Measurements from ENCODE around the gene KIF3A. TPM values are rescaled to one million over a fixed set of nuclear protein-coding genes. Genes with fewer than 3 reads are reported as not detected.

The KIF3A gene
- total and polyA plus RNA-seq, 2 experiments from 2014 or later, result 11.2 to 19.7 TPM

DNA sequence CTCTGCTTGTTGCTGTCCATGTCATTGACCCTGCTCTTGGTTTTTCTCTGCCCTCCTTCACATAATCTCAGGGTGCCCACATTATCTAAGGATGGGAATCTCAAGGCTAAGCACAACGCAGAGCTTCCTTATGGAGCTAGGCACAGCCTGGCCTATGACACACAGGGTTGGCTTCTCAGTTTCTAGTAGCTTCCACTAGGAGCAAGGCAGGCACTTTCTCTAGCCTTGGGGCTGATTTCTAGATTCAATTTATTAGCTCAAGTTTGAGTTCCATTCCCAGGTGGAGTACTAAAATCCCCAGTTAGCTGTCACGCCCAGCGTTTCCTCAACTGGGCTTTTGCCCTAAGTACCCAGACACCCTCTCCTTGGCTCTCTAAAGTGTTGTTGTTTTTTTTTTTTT, 51.2 kb downstream of the KIF3A start (continued):
- TF ChIP-seq ZNF331 (CRISPR knock-in tag; IDR thresholded peaks at IDR 0.05; ENCODE audit: low read depth) (no peak), STAT1 (IDR thresholded peaks at IDR 0.05; ENCODE audit: unreplicated experiment) (no peak), NANOG (IDR thresholded peaks at IDR 0.05; ENCODE audit: borderline replicate concordance) (no peak), EZH2 (IDR thresholded peaks at IDR 0.05; ENCODE audit: low read depth, unreplicated experiment) (no peak)

DNA sequence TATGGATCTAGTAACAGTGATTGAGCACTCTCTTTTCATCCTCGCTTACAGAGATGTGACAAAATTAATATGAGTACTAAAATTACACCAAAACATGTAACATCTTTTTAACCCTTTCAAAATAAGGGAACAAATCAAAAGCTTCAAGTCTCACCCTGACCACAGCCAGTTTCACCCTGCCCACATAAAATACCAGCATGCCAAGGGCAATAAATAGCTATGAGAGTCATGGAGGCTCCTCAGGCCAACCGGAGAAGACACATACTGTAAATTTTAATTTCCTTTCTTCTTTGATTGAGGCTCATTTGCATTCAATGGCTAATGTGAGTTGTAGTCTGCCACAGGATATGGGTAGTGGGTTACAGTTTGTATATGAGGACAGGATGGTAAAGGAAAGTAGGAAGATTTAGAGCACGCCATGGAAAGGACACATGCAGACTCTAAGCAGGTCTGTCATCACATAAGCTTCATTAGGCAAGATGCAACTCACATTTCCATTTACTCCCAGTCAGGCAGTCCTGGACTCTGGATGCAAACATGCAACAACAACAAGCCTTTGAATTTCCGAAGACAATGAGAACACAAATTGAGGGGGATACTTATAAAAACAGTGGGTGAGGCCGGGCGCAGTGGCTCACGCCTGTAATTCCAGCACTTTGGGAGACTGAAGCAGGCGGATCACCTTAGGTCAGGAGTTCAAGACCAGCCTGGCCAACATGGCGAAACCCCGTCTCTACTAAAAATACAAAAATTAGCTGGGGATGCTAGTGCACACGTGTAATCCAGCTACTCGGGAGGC, 52.2 kb downstream of the KIF3A start:
- Histone ChIP-seq H3F3A (replicated peaks; ENCODE audit: low read depth) (no peaks in the 10 kb centered on the region), H3K27me3 (ENCODE audit: insufficient read depth) (no peaks in the 10 kb centered on the region), H3K36me3 (ENCODE audit: insufficient read depth) (no peaks in the 10 kb centered on the region), H2AFZ (no peak overlapping the region), H4K20me1 (replicated peaks; ENCODE audit: insufficient read depth) (no peaks in the 10 kb centered on the region), H3K4me1 (ENCODE audit: insufficient read depth) (no peaks in the 10 kb centered on the region), H3K4me2 (no peak overlapping the region), H3K4me3 (no peak overlapping the region), H3K27ac (ENCODE audit: low read depth) (no peak overlapping the region), H3K9me2 (ENCODE audit: insufficient read depth) (no peaks in the 10 kb centered on the region), H3K79me2 (replicated peaks; ENCODE audit: insufficient read depth) (no peaks in the 10 kb centered on the region)
- Mint-ChIP-seq H3K36me3 (ENCODE audit: low read depth) (no peaks in the 10 kb centered on the region), H3K4me1 (peaks cover 3% of the 10 kb centered on the region), H3K4me3 (no peak overlapping the region), H3K27ac (no peak overlapping the region), H3K27me3 (ENCODE audit: insufficient read depth, low read depth, poor library complexity) (peaks cover 4% of the 10 kb centered on the region), H3K9me3 (no peaks in the 10 kb centered on the region)
- TF ChIP-seq NANOG (IDR thresholded peaks at IDR 0.05; ENCODE audit: borderline replicate concordance), result no peak
- TF ChIP-seq, protein P1, sequence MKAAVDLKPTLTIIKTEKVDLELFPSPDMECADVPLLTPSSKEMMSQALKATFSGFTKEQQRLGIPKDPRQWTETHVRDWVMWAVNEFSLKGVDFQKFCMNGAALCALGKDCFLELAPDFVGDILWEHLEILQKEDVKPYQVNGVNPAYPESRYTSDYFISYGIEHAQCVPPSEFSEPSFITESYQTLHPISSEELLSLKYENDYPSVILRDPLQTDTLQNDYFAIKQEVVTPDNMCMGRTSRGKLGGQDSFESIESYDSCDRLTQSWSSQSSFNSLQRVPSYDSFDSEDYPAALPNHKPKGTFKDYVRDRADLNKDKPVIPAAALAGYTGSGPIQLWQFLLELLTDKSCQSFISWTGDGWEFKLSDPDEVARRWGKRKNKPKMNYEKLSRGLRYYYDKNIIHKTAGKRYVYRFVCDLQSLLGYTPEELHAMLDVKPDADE (IDR thresholded peaks at IDR 0.05), result no peak
- no peak for TF ChIP-seq STAT1 (IDR thresholded peaks at IDR 0.05; ENCODE audit: unreplicated experiment)
- TF ChIP-seq, protein P2, sequence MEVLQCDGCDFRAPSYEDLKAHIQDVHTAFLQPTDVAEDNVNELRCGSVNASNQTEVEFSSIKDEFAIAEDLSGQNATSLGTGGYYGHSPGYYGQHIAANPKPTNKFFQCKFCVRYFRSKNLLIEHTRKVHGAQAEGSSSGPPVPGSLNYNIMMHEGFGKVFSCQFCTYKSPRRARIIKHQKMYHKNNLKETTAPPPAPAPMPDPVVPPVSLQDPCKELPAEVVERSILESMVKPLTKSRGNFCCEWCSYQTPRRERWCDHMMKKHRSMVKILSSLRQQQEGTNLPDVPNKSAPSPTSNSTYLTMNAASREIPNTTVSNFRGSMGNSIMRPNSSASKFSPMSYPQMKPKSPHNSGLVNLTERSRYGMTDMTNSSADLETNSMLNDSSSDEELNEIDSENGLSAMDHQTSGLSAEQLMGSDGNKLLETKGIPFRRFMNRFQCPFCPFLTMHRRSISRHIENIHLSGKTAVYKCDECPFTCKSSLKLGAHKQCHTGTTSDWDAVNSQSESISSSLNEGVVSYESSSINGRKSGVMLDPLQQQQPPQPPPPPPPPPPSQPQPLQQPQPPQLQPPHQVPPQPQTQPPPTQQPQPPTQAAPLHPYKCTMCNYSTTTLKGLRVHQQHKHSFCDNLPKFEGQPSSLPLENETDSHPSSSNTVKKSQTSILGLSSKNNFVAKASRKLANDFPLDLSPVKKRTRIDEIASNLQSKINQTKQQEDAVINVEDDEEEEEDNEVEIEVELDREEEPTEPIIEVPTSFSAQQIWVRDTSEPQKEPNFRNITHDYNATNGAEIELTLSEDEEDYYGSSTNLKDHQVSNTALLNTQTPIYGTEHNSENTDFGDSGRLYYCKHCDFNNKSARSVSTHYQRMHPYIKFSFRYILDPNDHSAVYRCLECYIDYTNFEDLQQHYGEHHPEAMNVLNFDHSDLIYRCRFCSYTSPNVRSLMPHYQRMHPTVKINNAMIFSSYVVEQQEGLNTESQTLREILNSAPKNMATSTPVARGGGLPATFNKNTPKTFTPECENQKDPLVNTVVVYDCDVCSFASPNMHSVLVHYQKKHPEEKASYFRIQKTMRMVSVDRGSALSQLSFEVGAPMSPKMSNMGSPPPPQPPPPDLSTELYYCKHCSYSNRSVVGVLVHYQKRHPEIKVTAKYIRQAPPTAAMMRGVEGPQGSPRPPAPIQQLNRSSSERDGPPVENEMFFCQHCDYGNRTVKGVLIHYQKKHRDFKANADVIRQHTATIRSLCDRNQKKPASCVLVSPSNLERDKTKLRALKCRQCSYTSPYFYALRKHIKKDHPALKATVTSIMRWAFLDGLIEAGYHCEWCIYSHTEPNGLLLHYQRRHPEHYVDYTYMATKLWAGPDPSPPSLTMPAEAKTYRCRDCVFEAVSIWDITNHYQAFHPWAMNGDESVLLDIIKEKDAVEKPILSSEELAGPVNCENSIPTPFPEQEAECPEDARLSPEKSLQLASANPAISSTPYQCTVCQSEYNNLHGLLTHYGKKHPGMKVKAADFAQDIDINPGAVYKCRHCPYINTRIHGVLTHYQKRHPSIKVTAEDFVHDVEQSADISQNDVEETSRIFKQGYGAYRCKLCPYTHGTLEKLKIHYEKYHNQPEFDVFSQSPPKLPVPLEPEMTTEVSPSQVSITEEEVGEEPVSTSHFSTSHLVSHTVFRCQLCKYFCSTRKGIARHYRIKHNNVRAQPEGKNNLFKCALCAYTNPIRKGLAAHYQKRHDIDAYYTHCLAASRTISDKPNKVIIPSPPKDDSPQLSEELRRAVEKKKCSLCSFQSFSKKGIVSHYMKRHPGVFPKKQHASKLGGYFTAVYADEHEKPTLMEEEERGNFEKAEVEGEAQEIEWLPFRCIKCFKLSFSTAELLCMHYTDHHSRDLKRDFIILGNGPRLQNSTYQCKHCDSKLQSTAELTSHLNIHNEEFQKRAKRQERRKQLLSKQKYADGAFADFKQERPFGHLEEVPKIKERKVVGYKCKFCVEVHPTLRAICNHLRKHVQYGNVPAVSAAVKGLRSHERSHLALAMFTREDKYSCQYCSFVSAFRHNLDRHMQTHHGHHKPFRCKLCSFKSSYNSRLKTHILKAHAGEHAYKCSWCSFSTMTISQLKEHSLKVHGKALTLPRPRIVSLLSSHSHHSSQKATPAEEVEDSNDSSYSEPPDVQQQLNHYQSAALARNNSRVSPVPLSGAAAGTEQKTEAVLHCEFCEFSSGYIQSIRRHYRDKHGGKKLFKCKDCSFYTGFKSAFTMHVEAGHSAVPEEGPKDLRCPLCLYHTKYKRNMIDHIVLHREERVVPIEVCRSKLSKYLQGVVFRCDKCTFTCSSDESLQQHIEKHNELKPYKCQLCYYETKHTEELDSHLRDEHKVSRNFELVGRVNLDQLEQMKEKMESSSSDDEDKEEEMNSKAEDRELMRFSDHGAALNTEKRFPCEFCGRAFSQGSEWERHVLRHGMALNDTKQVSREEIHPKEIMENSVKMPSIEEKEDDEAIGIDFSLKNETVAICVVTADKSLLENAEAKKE (CRISPR knock-in tag; IDR thresholded peaks at IDR 0.05), result no peak
- no peak for TF ChIP-seq CREB1 (CRISPR knock-in tag; IDR thresholded peaks at IDR 0.05; ENCODE audit: low read depth)
- no peak for TF ChIP-seq EZH2 (IDR thresholded peaks at IDR 0.05; ENCODE audit: low read depth, unreplicated experiment)
- no peak for TF ChIP-seq ZNF114 (CRISPR knock-in tag; IDR thresholded peaks at IDR 0.05)
- no peak for ATAC-seq
- no peak for DNase-seq (ENCODE audit: low spot score)
